NCI-H2227 (cell line): Measurements from ENCODE around the gene C18orf63.
"Not testable (repeated sequence)": the region's sequence is repeated elsewhere in the genome, so short reads cannot be mapped to it uniquely, and the experiment has no call there.

ENCODE experiments used
- DNase-seq: peaks from one replicate; lab custom pipeline; 2025; ENCODE audit not compliant: unreplicated experiment; lab: John Stamatoyannopoulos, UW

Gene C18orf63

DNA sequence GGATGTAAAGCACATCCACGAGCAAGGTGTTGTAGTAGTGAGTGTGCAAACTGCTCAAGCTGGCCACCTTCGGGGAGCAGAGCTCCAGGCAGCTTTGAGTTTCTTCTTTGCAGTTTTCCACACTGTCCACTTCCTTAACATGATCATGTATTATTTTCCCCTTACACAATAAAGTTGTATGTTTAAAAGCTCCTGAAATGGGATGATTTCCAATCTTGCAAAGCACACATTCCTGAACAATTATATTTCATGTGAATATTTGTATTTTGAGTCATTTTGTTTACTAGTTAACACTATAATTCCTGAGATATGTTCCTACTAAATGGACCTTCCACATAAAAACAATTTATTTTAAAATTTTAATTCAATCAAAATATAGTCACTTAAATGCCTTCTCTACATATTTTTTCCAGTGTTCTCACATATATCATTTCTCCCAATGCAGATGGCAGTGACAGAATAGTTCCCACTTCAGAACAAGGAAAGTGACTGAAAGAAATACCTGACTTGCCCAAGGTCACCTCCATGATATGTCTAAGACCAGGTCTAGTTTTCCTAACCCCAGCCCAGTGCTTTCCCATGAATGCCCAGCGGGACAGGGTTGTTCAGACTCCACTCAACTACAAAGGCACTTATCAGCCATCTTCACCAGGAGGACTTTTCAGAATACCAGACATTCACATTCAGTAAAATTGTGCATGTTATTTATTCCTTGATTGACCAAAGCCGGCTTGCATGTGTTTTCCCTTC is 29.4 kb upstream of the C18orf63 start:
- DNase-seq, result no peak

DNA sequence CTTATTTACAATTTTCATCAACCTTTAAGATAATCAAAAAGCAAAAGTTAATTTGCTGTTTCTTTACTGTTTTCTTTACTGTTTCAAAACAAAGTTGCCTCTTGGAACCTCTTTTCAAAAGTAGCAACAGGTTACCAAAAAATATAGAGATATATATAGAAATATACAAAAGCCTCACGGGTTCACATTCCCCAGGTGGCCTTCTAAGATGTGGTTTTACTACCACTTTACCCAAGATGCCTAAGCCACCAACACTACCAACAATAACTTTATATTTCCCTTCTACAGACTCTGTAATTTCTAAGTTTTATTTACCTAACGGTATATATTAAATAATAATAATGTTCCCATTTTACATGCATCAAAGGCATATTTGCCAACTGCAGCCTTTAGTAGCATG is 28.8 kb upstream of the C18orf63 start:
- no peak for DNase-seq

DNA sequence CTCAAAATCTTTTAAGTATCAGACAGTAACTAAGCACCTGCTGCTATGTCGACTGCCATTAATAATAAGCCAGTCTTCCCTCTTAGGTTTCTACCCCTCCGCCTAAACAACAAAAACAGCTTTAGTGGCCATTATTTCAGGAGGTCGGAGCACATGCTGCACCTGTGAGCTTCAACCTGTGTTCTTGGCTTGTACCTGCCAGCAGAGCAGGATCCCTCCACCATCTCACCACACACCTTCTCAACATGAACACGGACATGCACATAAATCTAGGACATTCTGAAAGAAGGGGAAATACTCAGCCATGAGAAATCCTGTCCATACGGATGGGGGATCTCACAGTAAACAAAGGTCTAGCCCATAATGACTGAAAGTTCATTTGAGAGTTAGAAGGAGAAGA is 27.6 kb upstream of the C18orf63 start:
- DNase-seq, result no peak

DNA sequence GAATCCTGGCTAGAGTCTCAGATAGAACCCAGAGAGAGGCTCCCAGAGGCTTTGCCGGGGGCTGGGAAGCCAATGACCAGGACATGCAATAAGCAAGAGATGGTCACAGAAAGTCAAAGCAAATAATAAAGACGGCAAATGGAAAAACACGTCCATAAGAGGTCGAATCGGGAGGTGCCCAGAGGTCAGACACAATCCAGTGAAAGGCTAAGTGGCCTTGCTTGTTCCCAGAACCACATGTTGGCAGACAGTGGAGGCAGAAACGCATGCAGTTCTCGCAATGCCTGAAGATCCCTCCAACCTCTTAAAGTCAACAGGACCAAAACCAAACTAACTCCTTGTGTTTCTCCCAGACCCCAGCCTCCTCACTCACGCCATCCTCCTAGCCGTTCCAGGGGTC is 26.9 kb upstream of the C18orf63 start:
- DNase-seq, result no peak

DNA sequence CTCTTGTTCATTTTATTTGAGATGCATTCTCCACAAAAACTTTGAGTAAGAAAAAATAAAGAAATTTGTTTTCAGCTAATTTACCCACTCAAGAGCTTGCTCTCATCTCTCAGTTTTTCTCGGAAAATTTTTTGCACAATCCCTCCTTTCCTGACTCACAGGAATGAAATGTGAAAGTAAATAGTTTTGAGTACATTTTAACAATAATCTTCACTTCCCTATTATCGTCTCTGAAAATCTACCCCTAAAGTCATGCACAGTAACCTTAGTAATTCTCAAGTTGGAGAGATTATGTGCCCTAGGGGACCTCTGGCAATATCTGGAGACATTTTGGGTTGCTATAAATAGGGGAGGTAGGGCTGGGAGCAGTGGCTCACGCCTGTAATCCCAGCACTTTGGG is 26.5 kb upstream of the C18orf63 start:
- DNase-seq, result no peak

DNA sequence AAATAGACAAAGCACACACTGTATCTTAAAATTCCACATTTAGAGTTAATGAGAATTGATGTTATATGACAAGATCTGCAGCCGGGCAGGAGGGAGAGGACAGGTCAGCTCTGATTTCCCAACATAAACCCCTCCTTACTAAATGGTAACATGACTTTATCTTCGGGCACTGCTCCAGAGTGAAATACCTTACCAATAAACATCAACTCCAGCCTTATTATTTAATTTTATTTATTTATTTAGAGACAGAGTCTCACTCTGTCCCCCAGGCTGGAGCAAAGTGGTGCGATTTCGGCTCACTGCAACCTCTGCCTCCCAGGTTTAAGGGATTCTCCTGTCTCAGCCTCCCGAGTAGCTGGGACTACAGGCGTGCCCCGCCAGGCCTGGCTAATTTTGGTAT is 25.6 kb upstream of the C18orf63 start:
- no peak for DNase-seq

DNA sequence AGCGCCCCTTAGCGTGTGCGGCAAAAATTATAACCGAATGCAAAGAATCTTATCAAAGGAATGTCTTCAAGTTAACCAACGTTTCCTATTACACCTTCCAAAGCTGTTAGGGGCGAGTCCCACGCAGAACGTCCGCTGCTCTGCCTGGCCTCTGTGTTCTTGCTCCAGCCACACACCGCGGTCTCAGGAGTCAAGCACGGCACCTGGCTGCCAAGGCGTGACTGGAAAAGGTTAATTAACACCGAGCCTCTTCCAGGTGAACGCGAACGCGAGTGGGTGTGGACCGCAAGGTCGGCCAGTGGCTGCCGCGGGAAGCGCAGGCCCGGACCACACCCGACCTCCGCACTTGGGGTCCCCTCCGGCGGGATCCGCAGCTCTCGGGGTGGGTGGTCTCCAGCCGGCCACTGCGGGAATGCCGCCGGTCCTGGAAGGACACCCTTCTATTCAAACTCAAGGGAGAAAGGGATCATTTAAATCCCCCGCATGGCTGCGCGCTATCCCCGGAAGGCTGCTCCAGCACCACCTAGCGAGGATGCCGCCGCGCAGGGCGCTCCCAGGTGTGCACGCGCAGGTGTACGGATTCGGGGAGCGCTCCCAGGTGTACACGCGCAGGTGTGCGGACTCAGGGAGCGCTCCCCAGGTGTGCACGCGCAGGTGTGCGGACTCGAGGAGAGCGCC is 24.7 kb upstream of the C18orf63 start:
- DNase-seq, result peak; percentile 5

DNA sequence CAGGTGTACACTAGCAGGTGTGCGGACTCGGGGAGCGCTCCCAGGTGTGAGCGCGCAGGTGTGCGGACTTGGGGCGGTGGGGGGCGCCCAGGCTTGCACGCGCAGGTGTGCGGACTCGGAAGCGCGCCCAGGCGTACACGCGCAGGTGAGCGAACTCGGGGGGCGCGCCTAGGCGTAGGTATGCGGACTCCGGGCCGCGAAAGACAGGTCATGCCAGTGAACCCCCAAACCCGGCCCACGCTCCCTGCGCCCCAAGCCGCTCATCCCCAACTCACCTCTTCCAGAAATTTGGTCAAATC is 24.2 kb upstream of the C18orf63 start:
- no peak for DNase-seq

DNA sequence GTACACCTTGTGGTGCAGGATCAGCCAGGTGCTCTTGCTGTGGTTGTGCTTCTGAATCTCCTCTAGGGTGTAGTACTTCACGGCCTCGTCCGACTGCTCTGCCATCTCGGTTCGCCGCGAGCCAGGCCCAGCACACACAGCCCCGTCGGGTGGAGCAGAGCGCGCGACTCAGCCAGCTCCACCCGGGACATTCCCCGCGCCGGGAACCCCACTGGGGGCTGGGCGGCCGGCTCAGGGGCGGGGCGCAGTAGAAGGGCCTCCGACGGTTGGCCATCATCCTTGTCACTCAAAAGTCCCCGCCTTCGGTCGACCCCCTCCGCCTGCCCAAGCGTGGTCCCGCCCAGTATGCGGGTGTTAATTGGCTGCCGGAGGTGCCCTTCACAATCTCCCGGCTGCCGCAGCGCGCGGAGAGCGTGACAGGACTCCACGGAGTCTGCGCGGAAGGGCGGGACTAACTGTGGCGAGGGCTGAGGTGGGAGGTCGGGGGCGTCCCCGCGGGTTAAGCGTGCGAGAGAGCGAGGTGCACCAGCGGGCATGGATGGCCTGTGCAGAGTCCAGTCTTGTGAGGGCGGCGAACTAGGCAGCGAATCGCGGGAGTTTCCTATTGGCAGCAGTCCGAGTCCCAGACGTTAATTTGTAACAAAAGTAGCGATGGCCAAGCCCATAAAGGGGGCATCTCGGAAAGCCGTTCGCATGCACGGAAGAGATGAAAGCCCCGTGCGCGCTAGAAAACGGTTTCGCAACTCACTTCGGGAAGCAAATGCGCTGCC is 23.7 kb upstream of the C18orf63 start, which contains the start of gene CYB5A:
CYB5A (minus strand) TSS at position 193 of the 770 bp plus-strand sequence; CDS start at position 105, 88 bp downstream.
- peak; percentile 98 for DNase-seq

DNA sequence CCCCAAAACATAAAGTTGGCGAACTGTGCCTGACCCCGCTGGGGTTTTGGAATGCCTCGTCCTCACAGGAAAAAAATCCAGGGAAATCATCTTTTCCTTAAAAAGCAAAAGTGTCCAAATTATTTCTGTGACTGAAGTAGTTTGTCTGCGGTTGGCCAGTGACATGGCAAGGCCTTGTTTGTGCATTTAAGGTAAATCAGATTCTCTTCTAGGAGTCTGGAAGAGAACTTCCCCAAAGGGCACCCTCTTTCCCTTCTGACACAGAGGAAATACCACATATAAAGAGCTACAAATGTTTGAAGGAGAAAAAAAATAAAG is 23.1 kb upstream of the C18orf63 start:
- no peak for DNase-seq

DNA sequence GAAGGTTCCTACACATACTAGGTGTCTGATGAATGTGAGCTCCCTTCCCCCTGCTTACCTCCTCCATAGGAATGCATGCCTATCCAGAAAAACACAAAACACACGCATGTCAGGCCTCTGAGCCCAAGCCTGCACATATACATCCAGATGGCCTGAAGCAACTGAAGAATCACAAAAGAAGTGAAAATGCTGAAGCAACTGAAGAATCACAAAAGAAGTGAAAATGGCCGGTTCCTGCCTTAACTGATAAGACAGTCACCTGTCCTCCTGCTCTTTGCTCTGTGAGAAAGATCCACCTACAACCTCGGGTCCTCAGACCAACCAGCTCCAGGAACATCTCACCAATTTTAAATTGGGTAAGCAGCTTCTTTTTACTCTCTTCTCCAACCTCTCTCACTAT is 22.7 kb upstream of the C18orf63 start:
- DNase-seq, result not testable (repeated sequence)

DNA sequence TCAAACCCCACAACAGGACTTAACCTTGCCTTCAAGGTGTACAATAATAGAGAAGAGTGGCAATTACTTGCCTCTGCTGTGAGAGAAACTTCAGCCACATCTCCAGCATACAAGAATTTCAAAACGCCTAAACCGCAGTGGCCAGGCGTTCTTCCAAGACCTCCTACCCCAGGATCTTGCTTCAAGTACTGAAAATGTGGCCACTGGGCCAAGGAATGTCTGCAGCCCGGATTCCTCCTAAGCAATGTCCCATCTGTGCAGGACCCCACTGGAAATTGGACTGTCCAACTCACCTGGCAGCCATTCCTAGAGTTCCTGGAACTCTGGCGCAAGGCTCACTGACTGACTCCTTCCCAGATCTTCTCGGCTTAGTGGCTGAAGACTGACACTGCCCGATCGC is 21.1 kb upstream of the C18orf63 start:
- no peak for DNase-seq

DNA sequence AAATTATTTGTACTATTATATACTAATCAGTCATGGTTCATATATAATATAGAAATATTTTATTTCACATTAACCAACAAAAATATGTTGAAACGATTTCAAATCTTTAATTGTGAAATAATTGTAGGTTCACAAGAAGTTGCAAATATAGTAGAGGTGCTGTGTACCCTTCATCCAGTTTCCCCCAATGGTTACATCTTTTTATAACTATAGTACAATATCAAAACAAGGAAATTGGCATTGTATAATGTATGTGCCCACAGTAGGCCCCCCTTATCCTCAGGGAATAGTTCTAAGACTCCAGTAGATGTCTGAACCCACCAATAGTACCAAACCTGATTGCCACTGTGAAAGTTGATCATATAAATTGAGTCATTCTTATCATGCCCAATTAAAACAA is 16.5 kb upstream of the C18orf63 start:
- no peak for DNase-seq

DNA sequence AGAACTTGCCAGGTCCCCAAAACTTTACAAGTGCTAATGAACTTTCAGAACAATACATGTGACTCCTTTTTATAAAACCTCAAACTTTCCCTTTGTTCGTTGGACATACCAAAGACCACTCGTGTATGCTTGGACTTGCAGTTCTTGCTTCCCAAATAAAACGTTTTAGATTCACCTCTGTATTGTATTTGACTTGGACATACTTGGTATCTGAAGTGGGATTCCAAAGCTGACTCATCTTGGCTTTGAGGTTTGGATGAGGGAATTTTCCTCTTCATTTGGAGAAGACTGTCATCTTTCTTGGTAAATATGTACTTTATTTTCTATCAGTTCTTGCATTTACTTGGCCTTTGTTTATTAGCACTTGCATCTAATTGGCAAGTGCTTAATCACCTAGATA is 15.9 kb upstream of the C18orf63 start:
- no peak for DNase-seq

DNA sequence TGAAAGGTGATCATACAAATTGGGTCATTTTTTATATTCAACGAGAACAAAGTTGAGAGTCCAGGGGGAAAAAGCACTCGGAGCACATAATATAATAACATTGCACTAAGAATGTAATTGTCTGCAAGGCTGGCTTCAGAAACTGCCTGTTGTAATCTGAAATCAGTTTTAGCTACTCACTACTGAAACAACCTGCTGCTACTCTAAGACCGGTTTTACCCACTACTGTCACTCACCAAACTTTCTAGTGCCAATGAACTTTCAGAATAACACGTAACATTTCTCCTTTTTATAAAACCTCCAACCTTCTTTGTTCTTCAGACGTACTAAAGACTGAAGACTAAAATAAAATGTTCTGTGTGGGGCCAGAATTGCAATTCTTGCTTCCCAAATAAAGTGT is 12.3 kb upstream of the C18orf63 start:
- no peak for DNase-seq

DNA sequence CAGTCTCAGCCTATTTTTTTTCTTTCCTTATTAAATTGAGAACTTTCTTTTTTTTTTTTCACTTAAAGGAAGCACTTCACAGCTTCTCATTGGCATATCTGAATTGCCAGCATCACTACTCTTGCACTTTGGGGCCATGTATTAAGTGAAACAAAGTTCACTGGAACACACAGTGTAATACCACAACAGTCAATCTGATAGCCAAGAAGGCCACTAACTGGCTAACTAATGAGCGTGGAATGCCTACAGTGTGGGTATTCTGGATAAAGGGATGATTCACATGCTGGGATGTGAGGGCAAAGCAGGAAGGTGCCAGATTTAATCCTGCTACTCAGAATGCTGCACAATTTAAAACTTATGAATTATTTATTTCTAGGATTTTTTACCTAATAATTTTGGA is 11.7 kb upstream of the C18orf63 start:
- DNase-seq, result no peak

DNA sequence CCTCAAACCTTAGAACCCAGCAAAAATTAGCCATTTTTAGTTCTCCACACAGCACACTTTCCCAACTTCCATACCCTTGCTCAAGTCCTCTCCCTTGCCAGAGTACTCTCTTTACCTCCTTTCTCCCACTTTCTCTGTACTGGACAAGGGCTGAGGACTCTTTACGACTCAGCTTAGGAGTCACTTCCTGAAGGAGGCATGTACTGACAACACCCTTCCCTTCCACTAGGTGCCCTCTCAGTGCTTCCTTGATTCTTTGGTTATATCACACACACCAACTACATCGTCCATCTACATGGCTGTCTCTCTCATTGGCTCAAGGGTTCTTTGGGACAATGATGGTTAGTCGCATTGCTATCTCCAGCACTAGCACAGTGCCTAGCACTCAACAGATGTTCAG is 5.2 kb upstream of the C18orf63 start:
- DNase-seq, result no peak

DNA sequence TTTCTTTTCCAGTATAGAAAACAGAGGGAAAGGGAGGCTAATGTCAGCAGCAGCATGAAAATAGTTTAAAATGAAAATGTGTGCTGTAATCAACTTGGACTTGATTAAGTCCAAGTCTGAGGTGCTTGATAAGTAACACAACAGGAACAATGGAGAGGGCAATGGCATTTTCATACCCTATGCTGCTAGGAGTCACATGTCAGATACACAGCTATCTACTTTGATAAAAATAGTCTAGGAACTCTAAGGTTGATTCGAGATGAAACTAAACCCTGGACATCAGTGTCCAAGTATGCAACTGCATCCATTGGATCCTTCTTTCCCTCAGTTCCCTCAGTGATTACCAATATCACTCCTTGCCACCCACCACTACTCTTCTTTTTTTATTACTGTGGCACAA is 4.6 kb upstream of the C18orf63 start:
- DNase-seq, result no peak

DNA sequence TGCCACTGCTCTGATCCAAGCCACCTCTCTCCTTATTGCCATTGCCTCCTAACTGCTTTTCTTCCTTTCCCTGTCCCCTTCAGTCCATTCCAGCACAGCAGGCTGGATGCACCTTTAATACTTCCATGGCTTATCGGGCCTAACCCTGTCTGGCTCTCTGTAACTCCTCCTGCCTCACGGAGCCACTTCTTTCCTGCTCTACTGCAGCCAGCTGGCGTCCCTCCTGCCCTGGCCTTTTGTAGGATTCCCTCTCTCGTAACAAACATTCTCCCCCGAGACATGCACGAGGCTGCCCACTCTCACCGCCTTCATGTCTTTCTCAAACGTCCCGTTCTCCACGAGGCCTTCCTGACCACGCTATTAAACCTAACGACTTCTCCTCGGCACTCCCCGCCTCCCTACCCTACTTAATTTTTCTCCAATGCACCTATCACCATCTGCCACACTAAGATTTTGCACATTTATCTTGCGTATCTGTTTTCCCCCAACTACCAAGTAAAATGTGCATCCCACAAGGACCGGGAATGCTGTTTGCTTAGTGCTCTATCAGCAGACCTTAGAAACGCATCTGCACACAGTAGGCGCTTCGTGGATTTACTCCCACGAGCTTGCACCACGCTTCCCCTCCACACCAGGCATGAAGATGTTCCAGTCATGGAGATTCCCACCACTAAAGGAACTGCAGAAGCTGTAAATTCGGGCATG is 728 bp upstream of the C18orf63 start:
- no peak for DNase-seq

DNA sequence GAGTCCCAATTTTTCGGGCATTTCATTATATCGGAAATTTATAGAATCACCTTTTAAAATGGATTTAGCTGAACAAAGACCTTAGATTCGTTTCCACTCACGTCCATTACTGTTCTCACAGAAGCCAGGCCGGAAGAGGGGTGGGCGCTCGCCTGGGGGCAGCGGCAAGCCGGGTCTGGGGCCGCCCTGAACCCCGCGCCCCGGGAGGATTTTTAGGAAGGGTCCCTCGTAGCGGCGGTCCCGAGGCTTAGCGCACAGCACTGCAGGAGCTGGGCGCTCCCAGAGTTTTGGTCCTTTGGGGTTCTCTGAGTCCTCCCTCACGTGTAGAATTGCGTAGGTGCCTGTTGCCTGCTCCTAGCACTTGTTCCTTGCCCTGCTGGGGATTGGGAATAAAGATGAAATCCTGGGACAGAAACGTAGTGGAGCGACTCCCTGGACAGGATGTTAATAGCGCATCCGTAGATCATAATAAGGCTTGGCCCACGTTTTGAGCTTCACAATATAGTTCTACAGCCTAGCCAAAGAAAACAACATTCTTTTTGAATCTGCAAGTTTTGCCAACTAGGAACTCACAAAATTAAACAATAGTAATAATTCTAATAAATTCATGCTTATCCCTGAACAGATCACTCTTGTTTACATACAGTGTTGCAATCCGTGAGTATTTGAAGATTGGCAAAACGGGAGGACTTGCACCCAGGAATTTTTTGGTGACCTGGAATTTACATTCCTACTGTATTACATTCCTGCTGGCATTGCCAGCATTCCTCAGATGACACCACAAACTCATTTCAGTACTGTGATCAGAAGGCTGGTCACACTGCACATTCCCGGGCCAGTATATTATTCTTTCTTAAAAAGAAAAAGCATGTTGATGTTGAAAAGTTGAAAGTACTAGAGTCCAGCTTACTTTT is 875 bp downstream of the C18orf63 start:
- DNase-seq, result no peak

DNA sequence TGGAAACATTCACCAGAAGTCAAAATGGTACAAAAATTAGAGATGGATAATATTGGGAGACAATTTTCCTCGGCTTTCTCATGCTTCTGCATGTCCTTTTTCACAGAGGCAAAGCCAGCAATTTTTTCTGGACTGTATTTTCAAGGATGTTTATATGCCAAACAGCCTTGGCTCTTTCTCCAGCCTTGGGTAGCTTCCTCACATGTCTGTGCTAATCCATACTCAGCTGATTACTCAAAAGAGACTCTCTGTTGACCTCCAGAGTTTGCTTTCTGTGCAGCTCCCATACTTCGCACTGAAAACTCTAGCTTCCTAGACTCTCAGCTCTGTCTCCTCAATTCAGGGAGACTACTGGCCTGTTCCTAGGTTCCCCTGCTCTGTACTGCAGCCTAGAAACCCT is 10.6 kb downstream of the C18orf63 start:
- no peak for DNase-seq
